EL (cell line): ENCODE measurements around the gene TFRC.
"Not testable (repeated sequence)": the region's sequence is repeated elsewhere in the genome, so short reads cannot be mapped to it uniquely, and the experiment has no call there.

Experiments
- DNase-seq: peaks from one replicate; pipeline ENCODE4 v3.0.0-alpha.2; 2016

The TFRC gene

DNA sequence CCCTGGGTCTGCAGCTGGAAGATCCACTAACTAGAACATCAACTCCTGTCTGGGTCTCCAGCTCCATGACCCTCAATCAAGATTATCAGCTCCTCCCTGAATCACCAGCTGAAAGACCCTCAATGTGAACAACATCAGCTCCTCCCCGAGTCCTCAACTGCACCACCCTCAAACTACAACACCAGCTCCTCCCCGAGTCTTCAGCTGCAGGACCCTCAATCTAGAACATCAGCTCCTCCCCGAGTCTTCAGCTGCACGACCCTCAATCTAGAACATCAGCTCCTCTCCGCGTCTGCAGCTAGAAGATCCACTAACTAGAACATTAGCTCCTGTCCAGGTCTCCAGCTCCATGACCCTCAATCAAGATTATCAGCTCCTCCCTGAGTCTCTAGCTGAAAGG is 79.2 kb downstream of the TFRC start:
- DNase-seq: not testable (repeated sequence)

DNA sequence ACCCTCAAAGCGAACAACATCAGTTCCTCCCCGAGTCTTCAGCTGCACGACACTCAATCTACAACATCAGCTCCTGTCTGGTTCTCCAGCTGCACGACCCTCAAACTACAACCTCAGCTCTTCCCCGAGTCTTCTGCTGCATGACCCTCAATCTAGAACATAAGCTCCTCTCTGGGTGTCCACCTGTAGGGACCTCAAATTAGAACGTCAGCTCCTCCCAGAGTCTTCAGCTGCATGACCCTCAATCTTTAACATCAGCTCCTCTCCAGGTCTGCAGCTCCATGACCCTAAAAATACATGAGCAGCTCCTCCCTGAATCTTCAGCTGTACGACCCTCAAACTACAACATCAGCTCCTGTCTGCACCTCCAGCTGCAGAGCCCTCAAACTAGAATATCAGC is 80.7 kb downstream of the TFRC start:
- not testable (repeated sequence) for DNase-seq

DNA sequence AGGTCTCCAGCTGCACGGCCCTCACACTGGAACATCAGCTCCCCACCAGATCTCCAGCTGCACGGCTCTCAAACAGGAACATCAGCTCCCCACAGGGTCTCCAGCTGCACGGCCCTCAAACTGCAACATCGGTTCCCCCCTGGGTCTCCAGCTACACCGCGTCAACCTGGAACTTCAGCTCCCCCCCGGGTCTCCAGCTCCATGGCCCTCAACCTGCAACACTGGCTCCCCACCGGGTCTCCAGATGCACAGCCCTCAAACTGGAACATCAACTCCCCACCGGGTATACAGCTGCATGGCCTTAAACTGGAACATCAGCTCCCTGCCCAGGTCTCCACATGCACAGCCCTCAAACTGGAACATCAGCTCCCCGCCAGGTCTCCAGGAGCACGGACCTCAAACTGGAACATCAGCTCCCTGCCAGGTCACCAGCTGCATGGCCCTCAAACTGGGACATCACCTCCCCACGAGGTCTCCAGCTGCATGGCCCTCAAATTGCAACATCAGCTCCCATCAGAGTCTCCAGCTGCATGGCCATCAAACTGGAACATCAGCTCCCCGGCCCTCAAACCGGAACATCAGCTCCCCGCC is 81.4 kb downstream of the TFRC start:
- DNase-seq: not testable (repeated sequence)

DNA sequence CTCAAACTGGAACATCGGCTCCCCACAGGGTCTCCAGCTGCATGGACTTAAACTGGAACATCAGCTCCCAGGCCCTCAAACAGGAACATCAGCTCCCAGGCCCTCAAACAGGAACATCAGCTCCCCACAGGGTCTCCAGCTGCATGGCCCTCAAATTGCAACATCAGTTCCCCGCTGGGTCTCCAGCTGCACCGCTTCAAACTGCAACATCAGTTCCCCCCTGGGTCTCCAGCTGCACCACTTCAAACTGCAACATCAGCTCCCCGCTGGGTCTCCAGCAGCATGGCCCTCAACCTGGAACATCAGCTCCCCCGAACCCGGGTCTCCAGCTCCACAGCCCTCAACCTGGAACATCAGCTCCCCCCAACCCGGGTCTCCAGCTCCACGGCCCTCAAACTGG is 82.0 kb downstream of the TFRC start:
- no peak for DNase-seq
